Measurements from ENCODE around the gene VMO1. TPM values are rescaled to one million over a fixed set of nuclear protein-coding genes. Genes with fewer than 3 reads are reported as not detected.

The VMO1 gene
- total RNA-seq, 1 experiment from 2014 or later, result not detected

GRCh38 chr17:4771519-4772234, 14.5 kb downstream of the VMO1 start, which contains the start of gene TM4SF5:
Gene TM4SF5 (plus strand): TSS chr17:4771886. CDS start chr17:4771923, 37 bp downstream.
- Histone ChIP-seq H3K18ac (ENCODE audit: insufficient read length, low read depth, low read length) (no peak within 1 kb of the TSS), H3K27ac (ENCODE audit: insufficient read length, low read depth, low read length) (no peak within 1 kb of the TSS), H3K9ac (ENCODE audit: extremely low read depth, insufficient read length, low read length) (no peak within 1 kb of the TSS), H2BK12ac (ENCODE audit: insufficient read length, low read depth, low read length) (no peak within 1 kb of the TSS), H3K56ac (ENCODE audit: insufficient read length, low read depth, low read length) (no peak within 1 kb of the TSS), H4K5ac (ENCODE audit: insufficient read length, low read depth, low read length) (no peak within 1 kb of the TSS), H3K79me1 (ENCODE audit: insufficient read depth, low read depth, low read length, poor library complexity, severe bottlenecking) (no peaks in the 10 kb centered on the region), H4K20me1 (ENCODE audit: control insufficient read depth, insufficient read depth, insufficient read length) (no peaks in the 10 kb centered on the region), H3K14ac (ENCODE audit: insufficient read depth, low read length) (peak within 1 kb of the TSS; percentile 59; the same call in 1 of the 2 replicates), H3K79me2 (ENCODE audit: insufficient read depth, low read length) (no peaks in the 10 kb centered on the region), H3K23me2 (ENCODE audit: insufficient read length, low read depth, low read length, poor library complexity, severe bottlenecking) (no peaks in the 10 kb centered on the region), H2BK20ac (ENCODE audit: low read depth, low read length, poor library complexity, severe bottlenecking) (no peak within 1 kb of the TSS), H3K23ac (ENCODE audit: insufficient read length, low read depth, low read length) (no peak within 1 kb of the TSS), H2AFZ (ENCODE audit: low read length) (no peak within 1 kb of the TSS), H3K27me3 (ENCODE audit: insufficient read depth, low read length) (no peaks in the 10 kb centered on the region), H4K8ac (replicated peaks; ENCODE audit: insufficient read length, low read depth, low read length) (no peak within 1 kb of the TSS), H3T11ph (ENCODE audit: low read length) (no peak within 1 kb of the TSS), H4K91ac (ENCODE audit: insufficient read length, low read depth, low read length) (no peak within 1 kb of the TSS), H3K4me1 (ENCODE audit: insufficient read depth, low read length) (no peaks in the 10 kb centered on the region), H2BK5ac (ENCODE audit: insufficient read length, low read length) (no peak within 1 kb of the TSS), H3K9me3 (ENCODE audit: control insufficient read depth, low read depth, low read length) (no peaks in the 10 kb centered on the region), H2BK120ac (ENCODE audit: low read depth, low read length, poor library complexity, severe bottlenecking) (no peak within 1 kb of the TSS), H2BK15ac (ENCODE audit: low read depth, low read length) (no peak within 1 kb of the TSS), H3K4me2 (ENCODE audit: insufficient read depth, insufficient read length, low read length) (no peak within 1 kb of the TSS), H3K4ac (ENCODE audit: low read depth, low read length) (no peak within 1 kb of the TSS), H2AK5ac (ENCODE audit: insufficient read length, low read length) (no peak within 1 kb of the TSS)
- peaks cover 24% of the 10 kb centered on the region for H3K27me3 Mint-ChIP-seq (ENCODE audit: low read depth)
- peak within 1 kb of the TSS in 1 of 3 experiments; percentile 44; a peak in 2 of 7 replicates for H3K27ac Mint-ChIP-seq
- DNase-seq, result no peak
- H3K36me3 Mint-ChIP-seq (ENCODE audit: insufficient read depth in 1 of 3, low read depth in 3 of 3), result no peaks in the 10 kb centered on the region
- TF ChIP-seq CTCF (conservative IDR thresholded peaks at IDR 0.05), result no peak
- H3K4me3 Mint-ChIP-seq, result no peak within 1 kb of the TSS
- no peaks in the 10 kb centered on the region for H3K9me3 Mint-ChIP-seq
- no peaks in the 10 kb centered on the region for H3K4me1 Mint-ChIP-seq
- WGBS (ENCODE audit: extremely low coverage, insufficient read length, low lambda C conversion rate), result no CpG with 5 or more reads among the region's 13 CpGs
